ENCODE measurements around the gene GSTP1. TPM values are rescaled to one million over a fixed set of nuclear protein-coding genes. Genes with fewer than 3 reads are reported as not detected.
A peak's percentile ranks its signal among the peaks of the same experiment; 100 is the strongest.

The GSTP1 gene
- total RNA-seq, 1 experiment from 2014 or later: 893 TPM

- TF ChIP-seq YY1 (IDR thresholded peaks at IDR 0.05; ENCODE audit: extremely low read depth, insufficient replicate concordance, low read depth, low read length) (peak; percentile 58), POLR2AphosphoS5 (IDR thresholded peaks at IDR 0.05; ENCODE audit: low read depth, low read length) (peak; percentile 86), ZFX (IDR thresholded peaks at IDR 0.05) (peak; percentile 77; the same call in 1 of the 2 replicates), SP1 (IDR thresholded peaks at IDR 0.05; ENCODE audit: low read depth) (no peak; the same call in 1 of the 2 replicates)
These were observed 23.1 kb downstream of the GSTP1 start, which contains the start of gene NDUFV1 (continued) for GRCh38 chr11:67606492-67607295.

- Histone ChIP-seq H3K4me2 (ENCODE audit: low read length) (peak overlapping the region; percentile 92), H3K4me1 (ENCODE audit: control insufficient read depth in 1 of 2, insufficient read depth in 2 of 2, low read length in 2 of 2) (peaks cover 6 to 20% of the 10 kb centered on the region in 2 experiments), H3K9ac (ENCODE audit: low read length) (peak overlapping the region; percentile 99), H3K27me3 (ENCODE audit: insufficient read depth, low read length) (no peaks in the 10 kb centered on the region), H3K27ac (ENCODE audit: low read depth, low read length) (peak overlapping the region; percentile 77), H3K9me3 (ENCODE audit: control insufficient read depth in 1 of 2, insufficient read depth in 1 of 2, low read depth in 1 of 2, low read length in 2 of 2) (no peaks in the 10 kb centered on the region), H3K79me2 (ENCODE audit: insufficient read depth, low read length) (peaks cover 27% of the 10 kb centered on the region), H4K20me1 (ENCODE audit: insufficient read depth) (no peaks in the 10 kb centered on the region), H2AFZ (ENCODE audit: low read depth, low read length, poor library complexity, severe bottlenecking) (no peak overlapping the region), H3K36me3 (ENCODE audit: control insufficient read depth in 1 of 2, insufficient read depth in 2 of 2, low read length in 2 of 2) (peaks cover 19 to 21% of the 10 kb centered on the region in 2 experiments; a peak in 3 of 4 replicates), H3K9me2 (ENCODE audit: insufficient read depth) (no peaks in the 10 kb centered on the region), H3K4me3 (replicated peaks in 1 of 2; ENCODE audit: low read depth in 1 of 2, low read length in 2 of 2) (peak overlapping the region; percentile 99 to 100)
- DNase-seq (ENCODE audit: low read depth, low spot score) (no peak), ATAC-seq (no peak)
- CTCF ChIA-PET: no interaction called here
- RAD21 ChIA-PET (ENCODE audit: low non-redundant PET in 1 of 2, low total read pairs in 2 of 2, uncharacterized antibody in 2 of 2, unreplicated experiment in 2 of 2): no interaction called here
- no TSS peak for BruUV-seq (replicated peaks)
- POLR2A ChIA-PET: interaction anchor here (1.1 kb wide), 1 partner anchor 24 kb away, joined by 3 read pairs; the partner anchor contains the start of gene GSTP1
- intact Hi-C loops (cut with micrococcal nuclease): no loop called here
- TF ChIP-seq EZH2 (IDR thresholded peaks at IDR 0.05) (no peak), ZBTB33 (IDR thresholded peaks at IDR 0.05; ENCODE audit: extremely low read depth, insufficient replicate concordance, low read length) (no peak), CTCF (IDR thresholded peaks at IDR 0.05 in 2 of 3, conservative IDR thresholded peaks at IDR 0.05 in 1 of 3; ENCODE audit: borderline replicate concordance in 1 of 3, insufficient read depth in 1 of 3, low read depth in 2 of 3, low read length in 2 of 3) (no peak), SIN3A (IDR thresholded peaks at IDR 0.05; ENCODE audit: low read depth) (no peak), SP1 (IDR thresholded peaks at IDR 0.05; ENCODE audit: low read depth) (no peak), ZFX (IDR thresholded peaks at IDR 0.05) (no peak), FOSL1 (IDR thresholded peaks at IDR 0.05; ENCODE audit: low read depth) (no peak), ZNF274 (IDR thresholded peaks at IDR 0.05; ENCODE audit: low read depth, low read length) (no peak), ATF3 (IDR thresholded peaks at IDR 0.05) (no peak), EZH2phosphoT487 (IDR thresholded peaks at IDR 0.05; ENCODE audit: borderline replicate concordance) (no peak), CBX3 (IDR thresholded peaks at IDR 0.05; ENCODE audit: low read depth) (no peak), POLR2A (IDR thresholded peaks at IDR 0.05; ENCODE audit: borderline replicate concordance, extremely low read depth, insufficient read depth, insufficient read length) (no peak), CEBPB (IDR thresholded peaks at IDR 0.05; ENCODE audit: low read depth) (no peak), RAD21 (IDR thresholded peaks at IDR 0.05; ENCODE audit: low read depth) (no peak), SRF (IDR thresholded peaks at IDR 0.05; ENCODE audit: low read depth) (no peak)
These were observed 23.9 kb downstream of the GSTP1 start for GRCh38 chr11:67607507-67607906.

Data from HCT116 (cell line).